GM21390 (cell line): ENCODE results near the gene BEST1.

ENCODE experiments used
- ATAC-seq: cut with Tn5 transposase; IDR thresholded peaks from one replicate; pipeline ENCODE4 v1.9.1; 2021; ENCODE audit not compliant: unreplicated experiment

Gene BEST1

DNA sequence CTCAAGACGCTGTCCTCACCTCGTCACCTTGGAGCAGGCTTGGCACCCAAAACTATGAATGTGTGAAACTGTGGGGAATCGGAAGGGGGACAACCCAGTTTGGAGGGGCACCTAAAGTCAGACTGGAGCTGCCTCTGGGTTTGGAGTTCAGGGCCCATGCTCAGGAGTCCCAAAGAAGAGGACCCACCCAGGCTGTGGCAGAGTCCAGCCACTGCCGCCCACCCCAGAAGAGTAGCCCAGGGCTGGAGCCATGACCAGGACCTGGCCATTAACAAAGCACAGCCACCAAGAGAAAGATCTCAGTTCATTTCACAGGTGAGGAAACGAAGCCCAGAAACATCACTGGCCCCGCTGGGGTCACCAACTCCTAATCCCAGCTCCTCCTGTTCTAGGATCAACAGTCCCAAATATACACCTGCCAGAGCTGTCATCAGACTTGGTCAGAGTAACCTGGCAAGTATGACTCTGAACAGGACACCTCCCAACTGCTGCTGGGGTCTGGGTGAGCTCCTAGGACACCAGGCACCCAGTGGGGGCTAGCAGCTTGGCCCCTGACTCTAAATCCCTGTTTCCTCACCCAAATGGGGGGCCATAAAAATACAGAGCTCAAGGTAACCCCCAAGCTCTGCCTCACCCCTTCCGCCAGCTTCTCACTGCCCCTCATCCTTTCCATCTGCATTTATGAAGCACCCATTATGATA is 35.5 kb upstream of the BEST1 start:
- ATAC-seq = no peak

DNA sequence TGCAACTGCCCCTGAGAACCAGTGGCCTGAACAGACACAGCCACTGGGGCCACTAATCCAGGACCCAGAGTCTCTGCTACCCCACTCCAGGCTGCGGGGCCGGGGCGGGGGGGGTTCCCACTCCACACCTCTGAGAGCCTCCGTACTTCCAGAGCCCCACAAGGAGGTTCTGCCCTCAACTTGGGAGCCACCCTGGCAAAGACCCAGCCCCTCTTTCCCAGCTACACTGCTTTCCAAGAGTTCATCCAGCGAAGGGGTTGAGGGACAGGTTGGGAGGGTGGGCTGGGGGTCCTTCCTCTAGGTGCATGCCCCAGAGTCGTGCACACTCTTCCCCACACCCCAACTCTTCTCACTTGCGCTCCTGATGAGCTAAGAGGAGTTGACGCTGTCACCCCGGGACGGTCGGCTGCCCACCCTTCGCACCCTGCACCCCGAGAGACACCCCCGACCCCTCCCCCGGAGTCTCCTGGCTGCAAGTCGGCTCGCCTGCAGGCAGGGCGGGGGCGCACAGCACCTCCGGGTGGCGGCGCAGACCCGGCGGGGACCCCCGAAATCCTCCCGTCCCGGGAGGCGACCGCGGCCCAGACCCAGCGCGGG is 33.3 kb upstream of the BEST1 start:
- ATAC-seq = no peak

DNA sequence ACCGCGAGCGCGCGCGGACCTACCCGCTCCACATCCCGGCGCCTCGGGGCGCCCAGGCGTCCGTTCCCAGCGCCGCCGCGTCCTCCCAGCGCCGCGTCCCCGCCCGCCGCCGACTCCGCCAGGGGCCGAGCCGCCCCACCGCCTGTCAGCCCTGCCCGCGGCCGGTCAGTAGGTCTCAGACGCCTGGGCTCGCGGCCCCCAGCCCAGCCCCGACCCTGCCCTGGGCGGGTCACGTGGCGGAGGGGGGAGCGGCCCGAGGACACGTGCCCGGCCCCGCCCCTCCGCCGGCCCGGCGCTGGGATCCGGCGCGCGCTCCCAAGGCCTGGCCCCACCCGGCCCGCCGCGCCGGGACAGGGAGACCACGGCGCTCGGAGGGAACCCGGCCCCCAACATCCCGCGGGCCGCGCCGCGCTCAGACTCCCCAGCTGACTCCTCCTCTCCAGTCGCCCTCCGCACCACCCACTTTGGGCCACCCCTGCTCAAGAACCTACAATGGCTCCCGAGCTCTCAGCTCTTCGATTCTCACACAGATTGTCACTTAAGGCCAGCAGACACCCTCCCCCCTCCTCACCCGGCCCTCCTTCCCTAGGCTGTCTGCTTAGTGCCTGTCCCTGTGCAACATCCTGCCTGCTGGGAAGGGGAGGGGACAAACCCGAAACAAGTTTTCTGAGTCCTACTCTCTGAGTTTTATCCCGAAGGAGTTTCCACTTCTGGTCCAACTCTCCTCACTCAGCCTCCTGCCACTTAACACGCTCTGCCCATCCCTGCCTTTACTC is 32.6 kb upstream of the BEST1 start, which contains the start of gene RAB3IL1:
RAB3IL1 (minus strand) TSS at position 233 of the 776 bp plus-strand sequence; CDS start at position 34, 199 bp downstream.
- no peak for ATAC-seq

DNA sequence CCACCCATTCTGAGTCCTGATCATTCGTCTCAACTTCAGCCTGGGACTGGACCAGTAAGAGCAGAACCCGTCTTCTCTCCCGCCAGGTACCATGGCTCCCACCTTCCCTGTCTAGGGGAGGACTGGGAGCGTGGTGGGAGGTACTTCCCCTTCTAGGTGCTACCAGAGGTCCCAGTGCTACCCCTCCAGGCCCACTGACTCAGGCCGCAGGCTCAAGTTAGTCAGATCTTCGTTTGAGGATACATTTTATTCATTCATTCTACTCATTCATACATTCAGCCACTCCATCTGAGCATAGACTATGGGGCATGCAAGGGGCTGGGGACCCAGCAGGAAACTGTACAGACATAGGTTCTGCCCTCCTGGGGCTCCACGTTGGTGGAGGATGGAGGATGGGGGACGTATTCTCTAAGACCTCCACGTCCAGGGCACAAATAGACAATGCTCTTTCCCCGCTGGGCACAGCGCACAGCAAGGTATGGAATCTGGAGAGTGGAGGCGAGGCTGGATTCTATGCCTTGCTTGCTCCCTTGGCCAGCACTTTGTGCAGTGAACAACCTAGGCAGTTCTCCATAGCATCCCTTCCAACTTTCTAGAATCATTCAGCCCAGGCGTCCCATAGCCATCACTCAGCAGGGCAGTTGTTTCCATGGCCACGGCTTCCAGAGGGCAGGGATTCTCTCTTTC is 31.8 kb upstream of the BEST1 start:
- ATAC-seq = no peak

DNA sequence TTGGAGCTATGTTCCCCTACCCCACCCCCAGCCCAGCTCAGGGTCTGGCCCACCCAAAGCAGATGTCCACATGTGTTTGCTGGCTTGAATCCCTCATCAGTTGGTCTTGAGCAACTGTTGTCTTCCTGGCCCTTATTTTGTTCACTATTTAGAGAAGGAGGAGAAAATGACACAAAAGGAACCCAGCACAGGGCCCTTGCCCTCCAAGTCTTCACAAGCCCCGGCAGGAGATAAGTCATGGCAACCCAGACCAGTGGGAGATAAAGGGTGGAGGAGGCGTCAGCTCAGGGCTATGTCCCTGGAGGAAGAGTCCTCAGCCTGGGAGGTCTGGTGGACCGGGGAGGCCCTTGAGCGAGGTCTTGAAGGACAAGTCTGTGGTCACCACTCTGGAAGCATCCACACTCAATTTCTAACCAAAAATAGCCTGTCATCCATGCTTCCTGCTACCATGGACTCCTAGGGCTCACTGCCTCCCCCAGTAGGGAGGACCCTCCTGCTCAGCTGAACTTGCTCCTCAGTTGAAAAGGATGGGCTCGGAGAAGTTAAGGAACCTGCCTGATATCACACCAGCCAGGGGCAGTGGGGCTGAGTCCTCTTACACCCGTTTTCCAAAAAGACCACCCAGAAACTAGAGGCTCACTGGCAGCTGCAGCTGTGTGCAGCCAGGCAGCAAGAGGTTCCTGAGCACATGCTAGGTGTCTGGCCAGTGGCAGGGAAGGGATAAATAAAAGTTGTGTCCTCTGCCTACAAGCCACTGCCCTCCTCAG is 31.0 kb upstream of the BEST1 start:
- no peak for ATAC-seq

DNA sequence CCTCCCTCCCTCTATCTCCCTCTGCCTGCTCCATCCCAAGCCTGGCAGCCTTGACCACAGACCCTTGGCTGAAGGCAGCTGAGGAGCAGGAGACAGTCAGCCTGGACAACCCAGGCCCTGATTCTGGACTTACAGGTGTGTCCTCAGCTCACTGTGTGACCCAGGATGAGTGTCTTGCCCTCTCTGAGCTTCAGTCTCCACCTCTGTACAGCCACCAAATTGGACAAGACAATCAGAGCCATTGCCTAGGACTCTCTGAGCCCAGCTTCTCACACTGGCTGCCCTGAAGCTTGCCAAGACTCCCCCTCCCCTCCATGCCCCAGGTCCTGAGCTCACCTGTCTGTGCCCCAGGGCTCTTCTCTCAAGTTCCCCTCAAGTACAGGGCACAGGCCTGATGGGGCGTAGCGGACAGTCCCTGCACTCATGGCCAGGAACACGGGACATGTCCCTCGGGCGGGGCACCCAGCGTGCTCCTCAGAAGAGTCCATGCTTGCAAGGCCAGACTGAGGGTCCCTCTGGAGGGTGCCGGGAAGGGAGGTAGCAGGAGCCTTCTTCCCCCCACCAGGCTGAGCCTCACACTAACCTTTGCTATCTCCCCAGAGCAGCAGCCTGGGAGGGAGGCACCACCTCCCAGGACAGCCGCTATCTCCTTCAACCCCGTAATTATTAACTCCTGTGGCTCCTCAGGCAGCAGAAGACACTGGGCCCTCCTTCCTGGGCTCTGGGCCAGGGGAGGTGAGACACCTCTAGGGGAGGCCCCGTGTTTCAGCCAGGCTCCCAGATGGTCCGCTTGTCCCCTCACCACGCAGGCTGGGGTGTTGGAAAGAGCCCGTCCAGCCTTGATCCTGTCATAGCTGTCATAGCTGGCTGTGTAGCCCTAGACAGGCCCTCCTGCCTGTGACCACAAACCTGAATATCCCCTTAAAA is 30.2 kb upstream of the BEST1 start:
- ATAC-seq = no peak

DNA sequence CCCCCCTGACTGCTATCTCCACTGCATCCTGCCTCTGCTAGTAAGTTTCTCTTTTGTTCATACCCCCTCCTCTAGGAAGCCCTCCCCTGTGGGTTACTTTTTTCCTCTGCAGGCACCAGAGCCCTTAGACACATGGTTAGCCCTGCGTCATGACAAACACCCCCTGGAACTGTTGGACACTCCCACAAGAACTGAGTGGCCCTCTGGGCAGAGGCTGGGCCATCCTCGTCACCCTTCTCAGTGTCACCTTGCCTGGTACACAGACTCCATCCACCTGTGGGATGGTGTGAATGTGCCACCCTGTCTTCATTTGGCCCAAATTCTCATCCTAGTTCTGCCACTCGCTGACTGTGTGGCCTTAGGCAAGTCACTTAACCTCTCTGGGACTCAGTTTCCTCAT is 28.7 kb upstream of the BEST1 start:
- no peak for ATAC-seq

DNA sequence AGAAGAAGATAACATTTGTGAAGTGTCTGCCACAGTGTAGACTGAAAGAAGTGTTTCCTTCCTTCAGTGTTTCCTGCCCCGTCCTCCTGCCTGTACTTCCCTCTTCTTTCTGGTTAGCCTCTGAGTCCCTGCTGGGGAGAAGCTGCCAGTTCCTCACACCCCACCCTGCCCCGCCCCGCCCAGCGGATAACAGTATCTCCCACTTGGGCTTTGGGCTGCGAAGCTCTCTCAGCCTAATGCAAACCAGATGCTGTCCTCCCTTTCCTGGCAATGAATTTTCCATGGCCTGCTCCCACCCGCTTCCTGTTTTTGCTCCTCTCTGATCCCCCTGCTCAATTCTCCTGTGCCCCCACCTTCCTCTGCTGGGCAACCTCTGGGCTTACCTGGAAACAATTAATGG is 27.6 kb upstream of the BEST1 start:
- ATAC-seq = no peak

DNA sequence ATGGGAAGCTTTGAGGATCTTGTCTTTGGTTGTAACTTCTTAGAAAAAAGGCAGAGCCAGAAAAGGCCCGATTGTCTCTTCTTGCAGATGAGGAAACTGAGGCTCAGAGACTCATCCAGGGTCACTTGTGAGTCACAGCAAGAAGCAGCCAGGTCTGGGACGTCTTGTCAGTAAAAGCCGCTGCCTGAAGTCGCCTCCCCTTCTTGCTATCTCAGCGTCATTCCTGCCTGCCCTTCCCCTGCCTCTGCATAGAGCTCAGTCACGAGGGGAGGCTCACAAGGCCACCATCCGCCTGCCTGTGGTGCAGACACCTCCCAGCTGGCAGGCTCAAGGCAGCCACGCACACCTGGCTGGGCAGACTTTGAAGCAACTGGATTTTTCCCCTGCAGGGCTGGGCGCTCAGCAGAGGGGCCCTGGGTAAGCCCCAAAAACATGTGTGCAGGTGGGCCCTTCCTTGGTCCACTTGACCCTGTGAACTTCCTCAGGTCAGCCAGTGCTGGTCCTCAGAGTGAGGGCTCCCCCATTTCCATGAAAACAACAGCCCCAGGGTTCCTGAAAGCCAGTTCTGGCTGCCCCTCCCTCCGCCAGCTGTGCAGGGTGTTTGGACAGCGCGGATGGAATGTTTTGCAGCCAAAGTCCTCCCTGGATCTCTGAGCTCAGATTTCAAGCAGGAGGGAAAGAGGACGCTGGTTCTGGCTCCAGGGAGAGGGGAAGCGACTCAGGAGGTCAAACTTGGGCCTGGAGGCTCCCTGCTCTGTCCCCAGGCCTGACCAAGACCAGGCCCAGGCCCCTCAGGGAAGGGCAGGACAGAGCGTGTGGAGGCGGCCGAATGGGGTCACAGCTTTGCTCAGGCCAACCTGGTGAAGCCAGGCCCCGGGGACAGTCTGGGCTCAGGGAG is 26.7 kb upstream of the BEST1 start:
- ATAC-seq = no peak

DNA sequence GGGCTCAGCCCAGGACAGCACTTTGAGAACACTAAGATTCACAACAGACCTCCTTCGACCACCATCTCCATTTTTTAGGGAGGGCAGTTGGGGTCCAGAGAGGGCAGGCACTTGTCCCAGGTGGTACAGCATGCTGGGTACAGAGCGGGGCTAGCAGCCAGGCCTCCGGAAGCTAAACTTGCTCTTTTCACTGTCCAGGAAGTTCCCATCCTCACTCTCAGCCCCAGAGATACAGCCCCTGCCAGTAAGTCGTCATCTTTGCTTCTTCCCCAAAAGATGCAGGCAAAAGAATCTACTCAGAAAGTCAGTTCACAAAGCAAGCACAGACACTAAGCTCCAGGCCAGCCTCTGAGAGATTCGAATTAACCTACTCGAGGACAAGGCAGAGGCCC is 26.1 kb upstream of the BEST1 start:
- ATAC-seq = no peak

DNA sequence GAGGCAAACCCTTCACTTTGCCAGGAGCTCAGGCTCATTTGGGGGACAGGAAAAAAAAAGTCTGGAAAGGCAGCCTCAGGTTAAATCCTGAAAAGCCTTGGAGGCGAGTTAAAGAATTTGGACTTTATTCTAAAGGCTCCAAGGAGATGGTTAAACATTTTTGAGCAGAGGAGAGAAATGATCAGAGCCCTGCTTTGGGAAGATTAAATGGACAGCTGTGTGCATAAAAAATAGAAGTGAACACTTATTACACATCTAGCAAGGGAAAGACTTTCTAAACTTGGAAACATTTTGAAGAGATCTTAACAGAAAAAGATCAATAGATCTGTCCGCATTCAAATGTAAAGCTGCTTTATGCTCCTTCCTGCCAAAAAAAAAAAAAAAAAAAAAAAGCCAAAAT is 24.4 kb upstream of the BEST1 start:
- no peak for ATAC-seq

DNA sequence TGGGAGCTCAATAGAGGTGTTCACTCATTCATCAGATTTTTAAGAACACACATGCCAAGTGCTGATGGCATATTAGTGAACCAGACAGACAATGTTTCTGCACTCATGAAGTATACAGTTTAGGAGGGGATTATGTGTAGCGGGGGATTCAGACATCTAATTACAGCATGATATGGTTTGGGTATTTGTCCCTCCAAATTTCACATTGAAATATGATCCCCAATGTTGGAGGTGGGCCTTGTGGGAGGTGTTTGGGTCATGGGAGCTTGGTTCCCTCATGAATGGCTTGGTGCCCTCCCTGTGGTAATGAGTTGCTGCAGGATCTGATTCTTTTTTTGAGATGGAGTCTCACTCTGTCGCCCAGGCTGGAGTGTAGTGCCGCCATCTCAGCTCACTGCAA is 23.9 kb upstream of the BEST1 start:
- no peak for ATAC-seq

DNA sequence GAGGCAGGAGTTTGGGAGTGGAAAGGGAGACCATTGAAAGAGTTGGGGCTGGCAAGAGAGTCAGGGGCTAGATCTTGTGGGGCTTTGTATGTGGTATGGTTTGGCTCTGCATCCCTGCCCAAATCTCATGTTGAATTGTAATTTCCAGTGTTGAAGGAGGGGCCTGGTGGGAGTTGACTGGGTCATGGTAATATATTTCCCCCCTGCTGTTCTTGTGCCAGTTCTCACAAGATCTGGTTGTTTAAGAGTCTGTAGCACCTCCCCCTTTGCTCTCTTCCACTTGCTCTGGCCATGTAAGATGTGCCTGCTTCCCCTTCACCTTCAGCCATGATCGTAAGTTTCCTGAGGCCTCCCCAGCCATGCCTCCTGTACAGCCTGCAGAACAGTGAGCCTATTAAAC is 22.6 kb upstream of the BEST1 start:
- ATAC-seq = no peak

DNA sequence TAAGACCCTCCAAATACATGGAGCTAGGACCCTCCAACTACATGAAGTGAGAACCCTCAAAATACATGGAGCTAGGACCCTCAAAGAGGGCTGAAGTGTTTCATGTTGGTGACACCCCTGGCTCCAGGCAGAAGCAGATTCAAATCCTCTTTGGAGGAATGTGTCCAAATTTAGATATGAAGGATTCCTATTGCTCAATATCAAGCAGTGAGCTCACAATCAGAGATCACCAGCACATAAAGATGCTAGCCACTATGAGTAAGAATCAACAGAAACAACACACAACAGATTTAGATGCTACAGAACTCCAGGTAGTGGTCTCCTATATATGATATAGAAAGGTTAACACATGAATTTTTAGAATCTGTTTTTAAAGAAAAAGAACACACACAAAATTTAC is 21.5 kb upstream of the BEST1 start:
- ATAC-seq = no peak

DNA sequence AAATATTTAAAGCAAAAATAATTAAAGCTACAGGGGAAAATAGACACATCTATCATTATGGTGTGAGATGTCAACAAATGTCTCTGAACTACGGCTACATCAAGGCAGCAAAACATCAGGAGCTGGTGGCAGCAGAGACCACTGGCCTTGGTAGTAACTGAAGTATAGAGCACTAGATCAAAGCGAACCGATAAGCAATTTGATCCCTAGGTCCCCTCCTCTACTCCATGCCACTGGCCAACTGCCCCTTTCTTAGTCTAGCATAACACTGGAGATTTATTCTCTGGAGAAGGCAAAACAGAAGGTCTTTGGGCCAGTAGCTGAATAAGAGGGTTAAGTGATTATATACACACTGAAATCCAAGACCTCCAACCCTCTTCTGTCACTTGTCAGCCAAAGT is 19.2 kb upstream of the BEST1 start:
- no peak for ATAC-seq

DNA sequence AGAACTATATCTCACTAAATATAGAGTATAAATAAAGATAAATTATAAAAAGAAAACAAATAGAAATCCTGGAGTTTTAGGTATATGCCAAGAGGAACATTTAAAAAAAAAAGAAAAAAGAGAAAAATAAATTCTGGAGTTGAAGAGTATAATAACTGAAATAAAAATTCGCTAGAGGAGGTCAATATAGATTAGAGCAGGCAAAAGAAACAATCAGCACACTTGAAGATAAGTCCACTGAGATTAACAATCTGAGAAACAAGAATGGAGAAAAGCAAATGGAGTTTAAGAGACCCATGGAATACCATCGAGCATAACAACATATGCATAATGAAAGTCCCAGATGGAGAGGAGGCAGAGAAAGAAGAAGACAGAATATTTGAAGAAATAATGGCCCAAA is 14.3 kb upstream of the BEST1 start:
- ATAC-seq = no peak

DNA sequence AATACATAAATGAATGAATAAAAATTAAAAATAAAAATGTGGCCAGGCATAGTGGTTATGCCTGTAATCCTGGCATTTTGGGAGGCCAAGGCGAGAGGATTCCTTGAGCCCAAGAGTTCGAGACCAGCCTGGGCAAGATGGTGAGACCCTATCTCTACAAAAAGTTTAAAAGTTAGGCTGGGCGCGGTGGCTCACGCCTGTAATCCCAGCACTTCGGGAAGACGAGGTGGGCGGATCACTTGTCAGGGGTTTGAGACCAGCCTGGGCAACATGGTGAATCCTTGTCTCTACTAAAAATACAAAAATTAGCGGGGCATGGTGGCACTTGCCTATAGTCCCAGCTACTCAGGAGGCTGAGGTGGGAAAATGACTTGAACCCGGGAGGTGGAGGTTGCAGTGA is 9.7 kb upstream of the BEST1 start:
- ATAC-seq = no peak

DNA sequence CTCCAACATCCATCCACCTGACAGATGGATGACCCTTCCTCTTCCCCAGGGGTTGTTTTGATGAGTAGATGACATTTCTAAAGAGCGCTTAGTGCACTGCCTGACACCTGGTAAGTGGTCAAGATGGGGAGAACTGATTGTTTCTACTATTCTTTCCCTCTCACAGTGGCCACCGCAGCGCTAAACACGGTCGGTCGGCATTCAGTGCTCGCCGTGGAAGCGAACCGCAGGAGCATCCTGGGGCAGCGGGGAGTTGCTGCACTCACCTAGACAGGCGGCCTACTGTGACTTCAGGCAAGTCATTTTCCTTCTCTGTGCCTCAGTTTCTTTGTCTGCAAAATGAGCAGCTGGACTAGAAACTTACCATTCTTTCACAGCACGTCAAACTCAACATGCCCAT is 5.0 kb upstream of the BEST1 start:
- no peak for ATAC-seq

DNA sequence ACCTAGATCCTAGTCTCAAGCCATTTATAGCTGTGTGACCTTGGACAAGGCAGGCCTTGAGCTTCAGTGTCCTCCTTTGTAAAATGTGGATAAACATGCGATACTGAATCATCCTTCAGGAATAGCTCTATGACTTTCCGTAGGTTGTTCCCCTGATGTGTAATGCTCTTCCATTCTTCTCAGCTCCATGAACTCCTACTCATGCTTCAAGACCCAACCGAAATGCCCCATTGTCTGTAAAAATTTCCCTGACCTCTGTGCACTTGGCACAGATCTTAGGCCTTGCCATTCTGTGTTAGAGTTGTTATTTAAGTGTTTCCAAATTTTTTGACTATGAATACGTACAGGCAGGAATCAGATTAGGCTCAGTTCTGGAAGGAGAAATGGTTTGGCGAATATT is 3.3 kb upstream of the BEST1 start:
- ATAC-seq = no peak
